Fibroblast of gingiva (primary cell): Measurements from ENCODE around the gene SLC35F3.
"Not testable (repeated sequence)": the region's sequence is repeated elsewhere in the genome, so short reads cannot be mapped to it uniquely, and the experiment has no call there.

Source experiments
- DNase-seq: peaks from one replicate; pipeline ENCODE4 v3.0.0-alpha.2; 2011; ENCODE audit warnings: low read depth

SLC35F3 gene

GRCh38 chr1:233904633-233905415 is at the start of gene SLC35F3:
SLC35F3 (plus strand) TSS chr1:233904676.
- DNase-seq, result no peak

- DNase-seq, result no peak
Observed at GRCh38 chr1:233859446-233859845, 45.0 kb upstream of the SLC35F3 start.

GRCh38 chr1:233863901-233864545 is 40.5 kb upstream of the SLC35F3 start:
- DNase-seq, result no peak

GRCh38 chr1:233864578-233864977 is 39.9 kb upstream of the SLC35F3 start:
- DNase-seq, result no peak

- no peak for DNase-seq
Observed at GRCh38 chr1:233865216-233865615, 39.3 kb upstream of the SLC35F3 start.

GRCh38 chr1:233865902-233866301 is 38.6 kb upstream of the SLC35F3 start:
- no peak for DNase-seq

GRCh38 chr1:233867028-233867427 is 37.4 kb upstream of the SLC35F3 start:
- DNase-seq, result no peak

- no peak for DNase-seq
Observed at GRCh38 chr1:233868461-233868860, 36.0 kb upstream of the SLC35F3 start.

GRCh38 chr1:233869680-233870079 is 34.8 kb upstream of the SLC35F3 start:
- DNase-seq, result no peak

- DNase-seq, result no peak
Observed at GRCh38 chr1:233873666-233874065, 30.8 kb upstream of the SLC35F3 start.

- no peak for DNase-seq
Observed at GRCh38 chr1:233879841-233880240, 24.6 kb upstream of the SLC35F3 start.

GRCh38 chr1:233883671-233884070 is 20.8 kb upstream of the SLC35F3 start:
- no peak for DNase-seq

GRCh38 chr1:233884461-233885151 is 19.9 kb upstream of the SLC35F3 start:
- no peak for DNase-seq

- DNase-seq, result no peak
Observed at GRCh38 chr1:233885196-233885920, 19.1 kb upstream of the SLC35F3 start.

- DNase-seq, result not testable (repeated sequence)
Observed at GRCh38 chr1:233891151-233891550, 13.3 kb upstream of the SLC35F3 start.

- no peak for DNase-seq
Observed at GRCh38 chr1:233897325-233898162, 6.9 kb upstream of the SLC35F3 start.

- DNase-seq, result no peak
Observed at GRCh38 chr1:233901495-233901894, 3.0 kb upstream of the SLC35F3 start.

GRCh38 chr1:233905416-233906051 is 1.1 kb downstream of the SLC35F3 start:
- DNase-seq, result no peak

- DNase-seq, result no peak
Observed at GRCh38 chr1:233907151-233907550, 2.7 kb downstream of the SLC35F3 start.

GRCh38 chr1:233908092-233908491 is 3.6 kb downstream of the SLC35F3 start:
- DNase-seq, result no peak

GRCh38 chr1:233909195-233909594 is 4.7 kb downstream of the SLC35F3 start:
- no peak for DNase-seq
